NCI-H1930 (cell line): ENCODE data around the gene SH3BP2.

Source experiments
- DNase-seq, 2 experiments: peaks; one replicate each; lab custom pipeline; 2025; lab: John Stamatoyannopoulos, UW

SH3BP2 gene

DNA sequence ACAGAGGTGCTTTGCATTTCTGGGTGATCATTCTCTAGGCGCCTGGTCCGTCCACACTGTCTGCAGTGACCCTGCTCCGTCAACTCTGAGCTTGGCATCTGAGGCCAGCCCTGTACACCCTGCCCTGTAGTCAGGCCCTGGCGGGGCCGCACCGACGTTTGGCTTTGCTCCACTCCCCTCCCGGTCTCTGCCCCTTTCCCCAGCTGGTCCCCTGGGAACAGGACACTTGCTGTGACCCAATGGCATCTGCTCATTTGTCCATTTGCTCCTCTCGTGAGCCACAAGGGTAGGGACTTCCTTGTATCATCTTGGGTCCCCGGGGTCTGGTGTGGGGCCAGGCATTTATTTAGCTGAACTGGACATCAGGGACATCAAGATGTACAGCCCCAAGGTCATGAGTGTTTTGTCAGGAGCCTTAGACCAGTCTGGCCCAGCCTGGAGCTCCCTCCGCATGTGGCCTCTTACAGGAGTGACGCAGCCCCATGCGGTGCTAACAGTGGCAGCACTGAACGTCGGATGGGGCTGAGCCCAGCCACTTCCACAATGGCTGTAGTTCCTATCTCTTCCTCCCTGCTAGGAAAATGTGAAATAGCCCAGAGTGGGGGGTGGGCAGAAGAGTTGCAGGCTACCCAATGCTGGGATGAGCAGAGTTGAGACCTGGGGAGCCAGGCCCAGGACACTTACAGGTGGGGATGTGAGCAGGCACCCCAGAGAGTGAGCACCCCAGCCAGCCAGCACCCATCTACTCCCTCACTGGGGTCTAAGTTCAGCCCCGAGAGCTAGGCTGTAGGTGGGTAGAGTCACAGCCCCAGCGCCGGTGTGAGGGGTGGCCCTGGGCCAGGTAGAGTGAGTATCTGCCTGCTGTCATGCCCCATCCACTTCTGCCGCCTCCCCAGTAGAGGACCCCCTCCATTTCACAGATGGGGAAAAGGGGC, 2.0 kb upstream of the SH3BP2 start:
- DNase-seq: no peak

DNA sequence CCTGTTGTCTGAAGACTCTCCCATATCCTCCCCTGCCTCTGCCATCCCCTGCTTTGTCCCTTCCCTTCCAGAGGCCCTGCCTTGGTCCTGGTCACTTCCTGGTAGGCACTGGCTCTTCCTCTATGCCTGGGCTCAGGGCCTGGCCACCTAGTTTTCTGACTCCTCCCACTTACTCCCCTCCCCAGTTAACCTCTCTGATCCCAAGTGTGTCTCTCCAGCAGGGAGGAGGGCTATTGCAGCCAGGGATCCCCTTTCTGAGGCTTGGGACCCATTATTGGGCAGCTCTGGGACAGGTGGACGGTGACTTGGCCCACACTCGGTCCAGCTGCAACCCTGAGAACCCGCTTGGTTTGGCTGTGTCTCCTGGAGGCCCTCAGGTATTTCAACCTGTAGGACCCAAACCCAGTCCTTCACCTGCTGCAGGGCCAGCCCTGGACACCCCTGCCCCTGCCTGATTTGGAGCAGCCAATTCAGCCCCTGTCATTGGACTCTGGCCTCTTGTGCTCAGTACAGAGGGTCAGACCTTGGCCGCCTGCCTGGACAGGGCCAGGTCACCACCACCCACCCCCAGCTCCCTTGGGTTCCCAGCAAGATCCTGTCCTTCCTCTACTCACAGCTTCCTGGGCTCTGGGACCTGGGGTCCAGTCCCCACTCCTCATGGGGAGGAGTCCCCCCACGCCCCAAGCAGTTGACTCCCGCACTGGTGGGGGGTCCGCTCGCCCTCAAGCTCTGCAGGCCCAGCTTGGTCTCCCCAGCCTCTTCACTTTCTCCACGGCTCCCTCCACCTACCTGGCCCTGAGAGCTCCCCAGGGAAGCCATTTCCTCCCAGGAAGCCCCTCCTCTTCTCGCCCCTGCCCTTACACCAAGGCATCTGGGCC, 1.1 kb upstream of the SH3BP2 start:
- no peak for DNase-seq

DNA sequence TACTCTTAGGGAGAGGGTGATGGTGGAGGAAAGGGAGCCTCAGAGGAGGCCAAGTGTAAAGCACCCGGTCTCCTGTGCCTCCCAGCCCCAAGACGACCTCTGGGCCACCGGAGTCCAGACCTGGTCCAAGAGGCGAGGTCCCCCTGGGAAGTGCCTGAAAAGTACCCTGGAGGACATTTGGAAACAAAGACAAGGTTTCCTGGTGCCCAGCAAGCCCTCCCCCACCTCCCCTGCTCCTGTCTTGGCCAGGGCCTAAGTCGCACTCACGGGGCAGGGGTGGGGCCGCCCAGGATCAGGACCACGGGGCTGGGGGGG, 532 bp upstream of the SH3BP2 start:
- no peak for DNase-seq

DNA sequence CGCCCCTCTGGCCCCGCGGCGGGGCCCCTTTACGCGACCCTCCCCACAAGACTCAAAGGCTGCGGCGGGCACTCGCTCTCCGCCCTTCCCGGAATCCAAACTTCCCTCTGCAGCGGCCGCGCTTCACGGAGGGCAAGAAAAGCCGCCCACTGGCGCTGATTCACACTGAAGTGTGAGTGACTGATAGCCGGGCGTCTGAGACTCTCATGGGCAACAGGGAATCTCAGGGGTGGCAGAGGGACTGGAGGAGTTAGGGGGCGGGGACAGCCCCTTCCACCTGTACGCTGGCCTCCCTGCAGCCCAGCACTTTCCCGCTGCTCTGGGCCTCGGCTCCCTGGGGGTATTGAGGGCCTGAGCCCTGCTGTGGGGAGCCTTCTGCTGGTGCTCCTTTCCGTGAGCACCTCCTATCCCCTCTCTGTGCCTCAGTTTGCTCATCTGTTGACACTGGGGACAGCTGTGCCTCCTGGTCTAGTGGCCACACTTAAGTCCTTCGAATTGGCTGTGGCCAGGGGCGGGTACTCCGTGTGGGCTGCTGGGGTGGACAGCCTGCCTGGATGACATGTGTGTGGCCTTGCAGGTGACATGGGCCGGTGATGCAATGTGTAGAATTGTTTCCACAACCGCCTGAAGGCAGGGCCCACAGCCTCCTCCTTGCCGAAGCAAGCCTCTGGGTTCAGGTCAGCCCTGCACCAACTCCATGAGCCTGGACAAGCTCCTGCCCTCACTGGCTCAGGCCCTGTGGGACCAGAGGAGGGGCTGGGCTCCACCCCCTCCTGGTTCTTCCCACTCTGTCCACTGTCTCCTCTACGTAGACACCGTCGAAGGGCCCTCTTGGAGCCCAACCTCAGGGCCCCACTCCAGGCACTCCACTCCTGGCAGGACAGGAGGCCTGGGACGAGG, 951 bp downstream of the SH3BP2 start:
- no peak for DNase-seq

DNA sequence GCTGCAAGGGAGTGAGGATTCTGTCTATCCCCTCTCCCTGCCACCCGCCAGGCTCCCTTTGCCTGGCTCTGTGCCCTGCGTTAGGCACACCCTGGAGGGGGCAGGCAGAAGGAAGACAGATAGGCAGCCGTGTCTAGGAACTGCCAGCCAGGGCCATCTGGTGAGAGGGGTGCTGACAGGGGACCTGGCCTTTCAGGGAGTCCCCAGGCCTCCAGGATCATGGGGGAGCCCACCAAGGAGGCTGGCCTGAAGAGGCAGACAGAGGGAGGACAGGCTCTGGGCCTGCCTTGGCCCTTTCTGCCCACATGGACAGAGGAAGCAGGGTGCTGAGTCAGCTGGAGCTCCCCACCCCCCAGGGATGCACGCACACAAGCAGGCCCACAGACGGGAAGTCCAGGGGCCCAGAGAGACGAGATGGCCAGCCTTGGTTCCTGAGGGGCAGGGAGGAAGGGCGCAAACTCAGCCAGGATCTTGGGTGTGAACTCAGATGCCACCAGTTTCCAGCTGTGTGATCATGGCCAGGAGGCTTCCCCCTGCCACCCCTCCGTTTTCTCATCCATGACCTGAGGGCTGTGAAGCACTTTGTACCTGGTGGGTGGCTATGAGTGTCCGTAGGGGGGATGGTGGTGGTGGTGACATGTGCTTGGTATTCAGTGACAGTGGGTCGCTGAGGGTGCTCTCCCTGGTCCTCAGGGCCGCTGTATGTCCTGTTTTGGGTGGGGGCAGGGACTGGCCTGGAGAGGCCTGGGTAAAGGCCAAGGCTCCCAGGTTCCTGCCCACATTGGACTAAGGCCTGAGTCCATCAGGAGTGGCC, 1.8 kb downstream of the SH3BP2 start:
- DNase-seq: no peak

DNA sequence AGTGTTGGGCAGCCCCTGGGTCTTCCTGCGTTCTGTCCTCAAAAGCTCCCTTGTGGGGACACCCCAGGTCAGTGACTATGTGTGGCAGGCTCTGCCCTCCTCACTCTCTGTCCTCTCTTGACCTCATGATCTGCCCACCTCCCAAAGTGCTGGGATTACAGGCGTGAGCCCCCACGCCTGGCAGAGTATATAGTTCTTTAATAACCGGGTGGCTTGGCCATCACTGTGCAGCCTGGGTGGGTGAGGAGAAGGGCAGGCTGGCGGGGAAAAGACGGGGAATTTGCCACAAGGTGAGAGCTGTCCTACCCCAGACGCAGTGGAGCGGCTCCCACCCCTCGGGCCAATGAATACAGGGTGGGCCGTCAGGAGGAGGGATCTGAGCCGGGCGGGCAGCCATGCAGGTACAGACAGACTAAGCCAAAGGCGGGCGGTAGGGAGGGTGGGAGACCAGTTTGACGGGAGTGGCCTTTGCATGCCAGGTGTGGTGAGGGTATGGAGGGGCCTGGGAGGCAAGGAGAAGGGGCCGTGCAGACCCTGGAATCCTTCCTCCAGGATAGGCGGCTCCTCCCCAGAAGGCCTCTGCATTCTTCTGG, 2.5 kb downstream of the SH3BP2 start:
- DNase-seq: no peak

DNA sequence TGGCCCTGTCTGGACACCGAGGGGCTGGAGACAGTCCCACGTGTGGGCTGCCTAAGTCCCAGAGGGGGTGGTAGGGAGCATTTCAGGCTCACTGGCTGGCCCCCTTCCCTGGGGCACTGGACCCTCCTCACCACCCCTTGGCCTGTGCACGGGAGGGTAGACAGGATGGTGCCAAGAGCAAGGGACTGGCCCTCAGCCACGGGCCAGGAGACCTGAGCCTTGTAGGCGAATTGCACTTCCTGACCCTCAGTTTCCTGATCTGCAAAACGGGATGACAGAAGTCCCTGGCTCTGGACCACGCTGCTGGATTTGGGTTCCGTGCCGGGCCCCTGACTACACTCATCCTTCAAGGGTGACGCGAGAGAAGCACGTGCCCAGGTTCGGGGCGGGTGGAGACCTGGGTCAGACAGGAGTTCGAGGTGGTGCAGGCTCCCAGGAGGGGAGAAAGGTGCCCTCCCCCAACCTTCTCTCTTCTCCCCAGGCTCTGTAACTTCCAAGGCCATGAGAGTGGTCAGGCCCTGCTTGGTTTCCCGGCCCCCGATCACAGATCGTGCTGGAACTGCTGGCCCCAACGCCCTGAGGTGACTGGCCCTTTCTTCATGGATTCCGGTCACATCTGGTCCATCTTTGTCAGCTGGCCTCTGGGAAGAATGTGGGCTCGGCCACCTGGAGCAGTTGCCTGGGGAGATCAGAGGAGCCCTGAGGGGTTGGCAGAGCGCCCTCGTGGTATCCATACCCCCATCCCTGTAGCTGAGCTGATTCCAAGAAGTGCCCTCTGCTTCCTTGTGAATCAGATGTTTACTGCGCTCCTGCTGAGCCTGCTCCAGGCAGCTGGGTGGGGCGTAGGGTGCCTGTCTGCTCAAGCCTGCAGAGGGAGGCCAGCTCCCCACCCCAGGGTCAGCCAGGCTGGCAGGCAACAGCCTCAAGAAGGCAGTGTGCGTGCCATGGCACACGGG, 3.3 kb downstream of the SH3BP2 start:
- no peak for DNase-seq

DNA sequence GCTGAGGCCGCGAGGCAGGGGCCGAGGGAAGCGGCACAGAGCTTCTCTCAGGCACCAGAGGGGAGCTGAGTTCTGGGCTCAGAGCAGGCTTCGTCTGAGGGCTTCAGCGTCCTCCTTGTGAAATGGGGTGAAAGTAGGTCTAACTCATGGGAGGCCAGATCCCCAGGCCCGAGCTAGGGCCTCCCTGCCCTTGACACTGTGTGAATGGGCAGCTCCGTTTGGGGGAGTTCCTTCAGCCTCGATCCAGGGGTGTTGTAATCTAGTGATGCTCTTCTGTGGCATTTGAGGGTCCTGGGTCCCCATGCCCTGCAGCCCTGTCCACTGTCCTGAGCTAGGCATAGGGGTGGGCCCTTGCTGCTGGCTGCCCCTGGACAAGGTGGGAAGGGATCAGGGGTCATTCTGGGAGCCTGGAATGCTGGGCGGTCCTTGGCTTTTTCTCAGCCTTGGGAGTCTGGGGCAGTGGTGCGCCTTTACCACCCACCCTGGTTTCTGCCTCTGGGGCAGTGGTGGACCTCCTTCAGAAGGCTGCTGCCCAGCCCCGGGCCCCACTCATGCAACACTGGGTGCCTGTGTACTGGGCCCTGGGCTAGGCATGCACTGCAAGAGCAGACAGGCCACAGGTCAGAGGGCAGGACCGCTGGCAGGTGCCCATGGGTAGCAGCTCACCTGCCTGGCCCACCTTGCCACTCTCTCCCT, 4.1 kb downstream of the SH3BP2 start:
- DNase-seq: no peak

DNA sequence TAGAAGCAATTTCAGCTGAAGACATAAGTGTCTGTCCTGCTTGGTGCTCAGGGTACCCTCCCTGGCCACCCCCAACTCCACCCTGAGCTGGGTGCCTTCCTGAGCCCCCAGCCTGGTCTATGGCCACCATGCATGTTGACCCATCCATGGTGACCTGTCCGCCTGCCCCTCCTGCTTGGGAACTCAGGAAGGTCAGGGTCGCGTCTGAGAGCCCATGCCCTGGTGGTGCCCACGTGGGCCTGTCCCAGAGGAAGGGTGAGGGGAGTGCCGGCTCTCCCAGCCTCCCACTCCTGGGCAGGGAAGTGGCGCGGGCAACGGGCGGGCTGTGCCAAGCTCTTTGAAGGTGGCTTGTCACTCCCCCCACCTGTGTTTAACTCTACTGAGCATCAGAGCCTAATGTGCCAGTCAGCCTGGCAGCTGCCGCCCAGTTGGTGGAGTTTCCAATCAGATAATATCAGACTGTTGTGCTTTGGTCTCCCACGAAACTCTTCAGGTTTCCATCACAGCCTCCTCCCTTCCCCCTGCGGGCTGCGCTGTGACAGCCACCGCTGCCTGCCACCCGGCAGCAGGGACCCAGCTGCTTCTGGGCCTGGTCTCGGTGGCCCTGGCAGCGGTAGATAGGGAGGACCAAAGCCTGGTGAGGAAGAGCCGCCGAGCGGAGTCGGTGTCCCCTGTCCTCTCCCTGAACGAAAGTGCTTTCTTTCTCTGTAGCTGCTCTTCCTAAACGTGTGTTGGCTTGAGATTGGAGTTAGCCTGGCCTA, 4.8 kb downstream of the SH3BP2 start:
- no peak for DNase-seq

DNA sequence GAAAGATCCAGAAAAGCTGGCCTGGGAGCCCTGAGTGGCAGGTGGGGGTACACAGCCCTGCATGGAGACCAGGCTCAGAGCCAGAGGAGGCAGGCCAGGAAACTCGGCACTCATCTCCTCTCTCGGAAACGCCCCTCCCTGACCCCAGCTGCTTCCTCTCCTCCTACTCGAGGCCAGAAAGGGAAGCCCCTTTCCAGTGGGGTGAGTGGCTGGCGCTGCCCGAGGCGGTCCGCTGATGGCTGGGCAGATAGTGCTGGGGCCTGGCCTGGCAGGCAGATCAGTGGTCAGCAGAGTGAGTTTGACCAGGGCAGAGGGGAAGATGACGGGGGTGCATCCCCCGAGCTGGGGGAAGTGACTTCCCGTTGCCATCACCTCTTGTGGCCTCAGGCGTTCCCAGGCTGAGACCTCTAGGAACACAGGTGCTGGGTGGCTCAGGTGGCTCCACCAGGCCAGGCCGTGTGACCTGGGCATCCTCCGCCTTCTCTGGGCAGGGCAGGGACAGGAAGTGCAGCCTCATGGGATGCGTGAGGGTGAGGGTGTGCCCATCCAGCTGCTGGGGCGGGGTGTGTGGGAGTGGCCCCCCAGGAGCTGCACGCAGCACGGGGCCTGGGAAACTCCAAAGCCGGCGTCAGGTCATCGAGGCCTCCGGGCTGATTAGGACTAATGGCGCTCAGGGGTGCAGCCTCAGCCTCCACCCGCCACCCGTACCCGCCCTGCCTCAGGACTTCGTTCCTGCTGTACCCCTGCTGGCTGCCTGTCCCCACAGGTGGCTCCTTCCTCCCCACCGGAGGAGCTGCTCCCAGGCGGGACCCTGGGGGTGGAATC, 5.7 kb downstream of the SH3BP2 start:
- DNase-seq: no peak

DNA sequence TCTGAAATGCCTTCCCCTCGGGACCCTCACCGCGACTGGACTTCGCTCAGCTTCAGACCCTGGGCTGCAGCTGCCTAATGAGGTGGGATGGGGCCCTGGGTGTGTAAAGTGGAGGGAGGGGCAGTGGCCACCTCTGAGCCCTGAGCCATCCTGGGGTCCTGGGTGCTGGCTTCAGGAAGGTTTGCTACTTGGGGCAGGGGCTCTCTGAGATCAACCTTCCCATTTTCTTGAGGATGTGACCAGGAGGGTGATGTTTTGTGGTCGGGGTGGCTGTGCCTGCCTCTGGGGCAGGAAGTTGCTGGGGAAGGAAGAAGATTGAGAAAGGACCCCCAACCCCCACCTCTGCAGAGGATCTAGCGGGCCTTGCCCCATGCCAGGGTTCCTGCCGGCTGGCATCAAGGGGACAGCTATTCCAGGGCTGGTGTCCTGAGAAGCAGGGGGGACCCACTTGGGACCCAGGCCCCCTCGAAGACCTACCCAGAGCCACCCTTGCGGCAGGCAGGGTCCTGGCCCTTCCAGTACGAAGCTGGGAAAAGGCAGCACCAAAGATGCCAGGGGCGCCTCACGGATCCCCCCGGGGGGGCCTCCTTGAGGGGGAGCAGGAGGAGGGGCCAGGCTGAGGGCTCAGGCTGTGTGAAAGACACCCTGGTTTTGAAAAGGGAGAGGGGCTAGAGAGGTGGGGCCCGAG, 6.5 kb downstream of the SH3BP2 start:
- DNase-seq: no peak

DNA sequence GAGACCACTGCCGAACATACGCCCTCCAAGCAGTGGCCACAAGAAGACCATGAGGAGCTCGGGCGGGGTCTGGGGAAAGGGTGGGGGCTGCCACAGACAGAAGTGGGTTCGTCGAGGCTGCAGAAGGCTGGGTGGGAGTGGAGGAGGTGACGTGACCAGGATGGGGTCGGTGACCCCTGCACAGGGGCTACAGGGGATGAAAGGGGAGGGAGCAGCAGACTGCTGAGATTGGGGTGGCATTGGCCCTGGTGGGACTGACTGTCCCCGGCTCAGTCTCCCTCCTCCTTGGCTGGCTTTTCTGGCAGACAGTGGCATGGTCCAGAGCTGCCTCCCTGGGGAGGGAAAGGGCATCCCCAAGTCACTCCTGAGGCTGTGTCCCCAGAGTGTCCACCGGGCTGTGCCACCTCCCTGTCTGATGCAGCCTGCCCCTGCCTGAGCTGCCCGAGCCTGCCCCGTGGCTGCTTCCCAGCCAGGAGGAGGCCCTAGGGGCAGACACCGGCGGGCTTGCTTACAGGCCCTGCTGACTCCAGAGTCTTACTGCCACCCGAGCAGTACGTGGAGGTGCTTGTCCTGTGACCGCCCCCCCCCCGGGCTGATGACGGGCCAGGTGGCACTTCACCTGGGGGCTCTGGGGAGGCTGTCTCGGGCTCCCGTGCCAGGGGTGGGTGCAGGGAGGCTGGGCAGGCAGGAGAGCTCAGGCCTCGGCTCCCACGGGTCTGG, 7.2 kb downstream of the SH3BP2 start:
- DNase-seq: no peak

DNA sequence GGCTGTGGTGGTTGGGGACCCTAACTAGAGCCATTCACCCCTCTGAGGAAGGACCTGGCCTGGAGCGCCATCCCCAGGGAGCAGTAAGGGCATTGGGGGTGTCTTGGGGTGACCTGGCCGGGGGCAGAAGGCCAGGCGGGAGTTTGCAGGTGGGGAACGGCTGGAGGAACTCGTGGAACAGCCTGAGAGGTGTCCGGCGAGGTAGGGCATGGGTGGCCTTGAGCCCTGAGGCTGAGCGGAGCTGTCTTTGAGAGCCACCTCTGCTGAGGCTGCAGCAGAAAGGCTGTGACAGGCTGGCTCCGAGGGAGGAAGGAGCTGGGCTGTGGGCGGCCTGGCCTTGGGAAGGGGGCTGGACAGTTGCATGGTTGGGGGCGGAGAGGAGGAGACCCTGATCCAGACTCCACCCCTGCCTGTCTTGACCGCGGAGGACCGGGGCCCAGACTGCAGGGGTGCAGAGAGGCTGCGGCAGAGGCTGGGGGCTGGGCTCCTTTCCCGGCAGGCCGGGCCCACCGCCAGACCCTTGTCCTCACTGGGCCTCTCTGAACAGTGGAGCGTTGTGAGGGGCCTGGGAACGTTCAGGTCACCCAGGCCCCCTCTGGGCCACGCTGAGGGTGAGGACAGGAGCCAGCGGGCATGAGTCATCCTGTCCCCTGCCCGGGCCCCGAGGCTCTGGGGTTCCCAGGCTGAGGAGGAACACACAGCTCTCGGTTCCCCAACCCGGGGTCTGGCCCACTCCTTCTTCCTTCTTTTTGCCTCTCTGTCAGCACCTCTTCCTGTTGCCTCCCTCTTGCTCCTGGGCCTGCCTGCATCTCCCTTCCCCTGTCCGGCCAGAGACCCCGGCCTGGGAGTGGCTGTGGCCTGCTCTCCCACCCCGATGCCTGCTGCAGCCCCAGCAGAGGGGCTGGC, 8.1 kb downstream of the SH3BP2 start:
- no peak for DNase-seq

DNA sequence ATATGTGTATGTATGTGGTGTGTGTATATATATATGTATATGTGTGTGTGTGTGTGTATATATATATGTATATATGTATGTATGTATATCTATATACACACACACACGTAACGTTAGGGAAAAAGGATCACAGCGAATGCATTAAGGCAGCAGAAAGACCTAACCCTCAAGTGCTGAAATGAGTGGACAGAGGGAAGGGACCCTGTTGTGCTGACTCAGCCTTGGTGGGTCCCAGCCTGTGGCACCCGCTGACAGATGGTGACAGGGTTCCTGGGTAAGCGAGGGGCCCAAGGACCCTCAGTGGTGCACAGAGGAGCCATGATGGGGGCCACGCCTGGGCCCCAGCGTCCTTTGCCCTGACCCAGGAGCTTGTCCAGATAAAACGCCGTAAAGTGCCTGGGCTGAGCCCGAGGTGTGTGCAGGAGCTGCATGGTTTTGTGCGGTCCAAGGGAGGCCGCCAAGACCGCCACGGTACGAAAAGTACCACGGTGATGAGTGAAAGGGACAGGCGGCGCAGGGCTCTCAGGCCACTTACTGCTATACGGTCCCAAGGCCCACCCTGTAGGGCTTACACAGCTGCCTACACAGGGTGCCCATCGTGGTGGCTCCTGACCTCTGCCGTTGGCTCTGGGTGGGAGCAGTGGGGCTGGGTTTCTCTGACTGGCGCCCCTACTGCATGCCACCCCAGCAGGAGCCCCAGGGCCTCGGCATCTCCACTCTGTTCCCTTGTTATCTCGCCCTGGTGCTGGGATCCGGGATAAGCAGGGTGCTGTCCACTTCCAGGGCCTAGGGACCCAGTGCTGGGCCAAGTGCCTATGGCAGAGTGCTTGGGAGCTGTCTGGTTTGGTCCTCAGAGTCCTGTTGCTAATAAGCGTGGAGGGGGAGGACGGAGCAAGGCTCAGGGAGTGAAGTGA, 10.0 kb downstream of the SH3BP2 start:
- DNase-seq: no peak
